Measurements from ENCODE around the gene DIPK1A.

Gene DIPK1A

GRCh38 chr1:92949937-92950817 is 11.1 kb downstream of the DIPK1A start:
- DNase-seq = no peak

GRCh38 chr1:92948071-92948470 is 13.2 kb downstream of the DIPK1A start:
- DNase-seq = no peak

GRCh38 chr1:92945748-92946270 is 15.5 kb downstream of the DIPK1A start:
- DNase-seq = no peak

GRCh38 chr1:92944901-92945747 is 16.1 kb downstream of the DIPK1A start:
- DNase-seq = no peak

DNA sequence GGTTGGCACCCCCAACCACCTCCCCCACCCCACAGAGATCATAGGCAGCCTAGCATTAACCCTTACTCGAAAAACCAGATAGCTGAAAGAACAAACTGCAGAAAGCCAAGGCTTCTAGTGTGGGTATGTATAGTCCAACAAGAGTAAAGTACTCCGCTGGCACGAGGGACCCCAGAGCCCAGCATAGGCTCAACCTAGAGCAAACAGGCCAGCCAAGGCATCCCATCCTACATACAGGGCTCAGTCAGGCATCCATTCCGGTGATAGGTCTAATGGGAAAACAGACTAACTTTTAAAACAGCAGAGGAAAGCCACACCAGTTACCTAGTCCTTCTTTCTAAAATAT is 17.8 kb downstream of the DIPK1A start:
- no peak for DNase-seq

- no peak for DNase-seq
Observed at GRCh38 chr1:92940541-92940940, 20.7 kb downstream of the DIPK1A start.

DNA sequence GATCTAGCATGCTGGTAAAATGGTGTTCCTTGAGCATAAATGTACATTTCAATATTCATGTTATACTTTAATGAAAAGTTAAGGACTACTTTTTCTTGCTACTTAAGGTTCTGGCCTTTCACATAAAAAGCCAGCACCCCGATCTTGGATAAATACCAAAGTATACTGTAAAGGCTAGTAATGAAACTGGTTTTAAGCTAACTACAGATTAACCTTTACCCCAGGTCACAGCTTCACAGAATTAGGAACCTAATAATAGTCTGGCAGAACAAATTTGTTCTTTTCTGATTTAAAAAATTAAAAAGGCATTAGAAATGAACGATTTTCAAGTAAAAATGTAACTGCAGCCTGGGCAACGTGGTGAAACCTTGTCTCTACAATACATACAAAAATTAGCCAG is 23.5 kb downstream of the DIPK1A start:
- no peak for DNase-seq

GRCh38 chr1:92936865-92937264 is 24.4 kb downstream of the DIPK1A start:
- DNase-seq = no peak

- no peak for DNase-seq
Observed at GRCh38 chr1:92934395-92935378, 26.6 kb downstream of the DIPK1A start.

- no peak for DNase-seq
Observed at GRCh38 chr1:92933459-92933858, 27.8 kb downstream of the DIPK1A start.

DNA sequence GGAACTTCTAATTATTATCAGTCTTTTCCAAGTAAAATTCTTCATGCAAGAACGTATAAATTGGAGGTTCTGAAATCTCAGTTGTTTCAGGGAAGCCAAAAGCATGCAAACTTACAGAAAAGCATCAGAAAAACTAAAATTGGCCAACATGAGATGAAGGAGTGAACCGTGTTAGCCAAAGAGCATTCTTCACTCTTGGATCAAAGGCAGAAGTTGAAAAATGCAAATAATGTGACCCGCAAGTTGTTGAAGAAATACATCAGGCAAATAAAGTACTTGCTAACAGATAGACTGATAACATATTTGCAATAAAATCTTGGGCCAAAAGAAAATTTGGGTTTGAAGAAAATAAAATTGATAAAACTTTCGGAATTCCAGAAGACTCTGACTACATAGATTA is 29.6 kb downstream of the DIPK1A start:
- DNase-seq = no peak

- DNase-seq = no peak
Observed at GRCh38 chr1:92929461-92929860, 31.8 kb downstream of the DIPK1A start.

- DNase-seq = no peak
Observed at GRCh38 chr1:92927870-92928269, 33.4 kb downstream of the DIPK1A start.

DNA sequence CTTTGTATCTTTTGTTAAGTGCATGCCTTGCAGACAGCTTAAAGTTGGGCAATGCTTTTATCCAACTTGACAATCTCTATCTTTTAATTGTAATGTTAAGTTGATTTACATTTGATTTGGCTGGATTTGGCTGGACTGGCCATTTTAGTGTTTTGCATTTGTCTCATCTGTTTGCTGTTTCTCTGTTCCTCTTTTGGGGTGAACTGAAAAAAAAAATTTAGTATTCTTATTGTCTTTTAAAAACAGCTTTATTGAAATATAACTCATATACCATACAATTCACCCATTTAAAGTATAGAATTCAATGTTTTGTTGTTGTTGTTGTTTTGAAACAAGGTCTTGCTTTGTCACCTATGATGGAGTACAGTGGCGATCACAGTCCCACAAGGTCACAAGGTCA is 34.4 kb downstream of the DIPK1A start:
- no peak for DNase-seq

- DNase-seq = no peak
Observed at GRCh38 chr1:92924501-92924900, 36.8 kb downstream of the DIPK1A start.

DNA sequence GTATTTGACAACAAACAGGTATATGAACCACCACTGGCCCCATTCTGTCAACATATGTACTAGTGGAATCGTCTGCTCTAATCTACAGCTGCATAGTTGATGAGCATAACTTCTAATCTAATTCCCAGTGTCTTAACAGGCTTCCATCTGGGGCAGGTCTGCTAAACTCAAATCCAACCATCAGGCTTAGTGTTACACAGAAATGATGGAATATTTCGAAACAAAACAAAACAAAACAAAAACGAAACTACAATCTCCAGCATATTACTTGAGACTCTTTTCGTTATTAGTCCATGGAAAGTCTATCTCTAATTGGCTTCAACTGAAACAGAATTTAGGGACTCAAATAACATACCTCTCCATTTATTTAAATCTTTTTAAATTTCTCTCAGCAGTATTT is 37.6 kb downstream of the DIPK1A start:
- DNase-seq = no peak

GRCh38 chr1:92922356-92923035 is 38.8 kb downstream of the DIPK1A start:
- no peak for DNase-seq

DNA sequence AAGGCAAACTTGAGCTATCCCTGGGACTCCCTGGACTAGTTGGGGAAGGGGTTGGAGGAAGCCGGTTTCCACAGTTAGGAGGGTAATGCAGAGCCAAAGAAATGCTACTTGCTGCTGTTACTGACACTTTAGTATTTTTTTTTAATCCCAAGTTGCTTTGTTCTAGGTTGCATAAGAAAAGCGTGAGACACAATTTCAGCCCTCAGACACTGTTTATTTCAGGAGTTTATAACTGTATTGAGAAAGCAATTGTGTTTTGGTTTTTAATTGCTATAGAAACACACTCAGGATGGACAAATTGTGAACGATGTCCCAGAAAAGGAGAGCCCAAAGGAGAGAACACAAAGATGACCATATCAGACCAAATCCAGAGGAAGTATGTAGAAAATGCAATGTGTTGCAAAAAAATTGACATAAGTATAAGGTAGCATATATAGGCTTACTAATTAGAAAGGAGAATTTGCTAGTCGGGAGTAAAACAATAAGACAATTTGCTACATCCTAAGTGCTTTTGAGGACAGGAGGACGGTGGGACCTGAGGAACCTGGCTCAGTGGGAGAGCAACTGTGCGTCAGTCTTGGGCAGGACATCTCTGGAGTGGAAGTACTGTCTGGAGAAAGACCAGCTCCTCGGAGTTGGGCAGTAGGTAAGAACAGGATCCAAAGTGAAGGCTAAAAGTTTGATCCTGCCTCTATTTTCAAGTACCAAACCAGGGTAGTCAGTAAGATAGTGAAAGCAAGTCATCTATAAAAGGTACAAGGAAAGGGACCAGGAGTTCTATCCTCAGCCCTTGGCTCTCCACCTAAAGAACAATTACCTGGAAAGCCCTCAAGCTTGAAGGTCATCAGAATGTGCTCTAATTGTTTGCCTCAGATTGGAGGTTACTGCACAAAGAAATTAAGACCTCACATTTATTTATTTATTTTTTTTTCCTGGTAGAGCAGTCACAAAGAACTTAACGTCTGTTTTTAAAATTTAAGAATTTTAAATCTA is 39.9 kb downstream of the DIPK1A start:
- no peak for DNase-seq

GRCh38 chr1:92916899-92917298 is 44.4 kb downstream of the DIPK1A start:
- no peak for DNase-seq

DNA sequence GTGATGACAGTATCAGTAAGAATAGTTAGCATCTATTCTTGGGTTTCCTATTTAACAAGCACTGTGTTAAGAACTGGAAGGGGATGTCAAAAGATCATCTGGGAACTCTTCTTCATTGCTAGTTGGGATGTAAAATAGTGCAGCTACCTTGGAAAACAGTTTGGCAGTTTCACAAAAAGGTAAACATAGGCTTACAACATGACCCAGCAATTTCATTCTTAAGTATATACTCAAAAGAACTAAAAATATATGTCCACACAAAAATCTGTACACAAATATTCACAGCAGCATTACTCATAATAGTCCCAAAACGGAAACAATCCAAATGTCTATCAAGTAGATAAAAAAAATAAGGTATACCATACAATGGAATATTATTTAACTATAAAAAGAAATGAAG is 45.7 kb downstream of the DIPK1A start:
- no peak for DNase-seq
